HCT116 (cell line): ENCODE data around the gene PDZRN4. TPM values are rescaled to one million over a fixed set of nuclear protein-coding genes. Genes with fewer than 3 reads are reported as not detected.

Experiments
- ATAC-seq: fragments of 200-7000 bp; cut with Tn5 transposase; 2 replicates; pipeline ENCODE4 v1.9.1; 2020; ENCODE audit warnings: mild to moderate bottlenecking, moderate library complexity
- BruUV-seq: library from RNA; stranded (reverse); fragments of 400-500 nt; replicated peaks from 2 replicates; lab custom pipeline; 2021; lab: Mats Ljungman, UMichigan
- CTCF ChIA-PET: fragments of 300-600 bp; sonication (Branson Sonifier 250); formaldehyde crosslinking; loops from one replicate; lab custom pipeline; 2021; ENCODE audit warnings: antibody characterized with exemption; lab: Charles Lee
- POLR2A ChIA-PET: fragments of 300-600, 350-600 bp; sonication (Branson Sonifier 250); formaldehyde crosslinking; loops from one replicate; lab custom pipeline; 2021; ENCODE audit warnings: antibody characterized with exemption; lab: Charles Lee
- RAD21 ChIA-PET, 2 experiments: fragments of 300-600 bp; sonication (Branson Sonifier 250); formaldehyde crosslinking; loops; one replicate each; lab custom pipeline; 2023; ENCODE audit warnings: low total read pairs in 2 of 2; ENCODE audit not compliant: uncharacterized antibody in 2 of 2, unreplicated experiment in 2 of 2, low non-redundant PET in 1 of 2; lab: Charles Lee
- DNase-seq: peaks from one replicate; pipeline ENCODE4 v3.0.0-alpha.2; 2010; ENCODE audit warnings: low read depth, low spot score
- H2AFZ ChIP-seq: fragments of 200-600 bp; shearing (Covaris generic), sonication (generic); 2 replicates; pipeline ENCODE4 v1.6.1; 2017; ENCODE audit warnings: low read depth, mixed run types, mixed read lengths, antibody characterized with exemption, low read length; ENCODE audit not compliant: poor library complexity, severe bottlenecking
- H3K27ac ChIP-seq: 2 replicates; pipeline ENCODE4 v1.5.1; 2012; ENCODE audit warnings: low read depth, low read length
- H3K27me3 ChIP-seq: fragments of 200-600 bp; sonication (generic); 2 replicates; pipeline ENCODE4 v1.6.1; 2016; ENCODE audit warnings: mixed run types, low read length, mixed read lengths; ENCODE audit not compliant: insufficient read depth
- H3K36me3 ChIP-seq, 2 experiments: fragments of 200-500 bp in 1 of 2; fragments of 200-600 bp in 1 of 2; sonication (Bioruptor generic) in 1 of 2; sonication (generic) in 1 of 2; 2 replicates each; pipeline versions ENCODE4 v1.5.1 to v1.6.1; 2014 to 2016; ENCODE audit warnings: low read length in 2 of 2, inconsistent platforms in 1 of 2, mixed read lengths in 1 of 2, mixed run types in 1 of 2; ENCODE audit not compliant: insufficient read depth in 2 of 2, control insufficient read depth in 1 of 2
- H3K4me1 ChIP-seq, 2 experiments: fragments of 200-600 bp in 1 of 2; sonication (generic) in 1 of 2; 2 replicates each; pipeline versions ENCODE4 v1.5.1 to v1.6.1; 2012 to 2017; ENCODE audit warnings: low read length in 2 of 2, inconsistent platforms in 1 of 2, mild to moderate bottlenecking in 1 of 2, mixed read lengths in 1 of 2, mixed run types in 1 of 2, moderate library complexity in 1 of 2; ENCODE audit not compliant: insufficient read depth in 2 of 2, control insufficient read depth in 1 of 2
- H3K4me2 ChIP-seq: fragments of 200-600 bp; sonication (generic); 2 replicates; pipeline ENCODE4 v1.6.1; 2017; ENCODE audit warnings: mixed run types, low read length, mixed read lengths
- H3K4me3 ChIP-seq, 2 experiments: fragments of 200-600 bp in 1 of 2; sonication (generic) in 1 of 2; replicated peaks in 1 of 2; 2 replicates each; pipeline ENCODE4 v1.5.1; 2011 to 2016; ENCODE audit warnings: low read length in 2 of 2, control low read depth in 1 of 2, low read depth in 1 of 2, mild to moderate bottlenecking in 1 of 2, mixed read lengths in 1 of 2, mixed run types in 1 of 2
- H3K79me2 ChIP-seq: fragments of 200-600 bp; sonication (generic); 2 replicates; pipeline ENCODE4 v1.6.1; 2017; ENCODE audit warnings: mild to moderate bottlenecking, mixed run types, low read length, moderate library complexity, mixed read lengths; ENCODE audit not compliant: insufficient read depth
- H3K9ac ChIP-seq: fragments of 200-600 bp; sonication (generic); 2 replicates; pipeline ENCODE4 v1.6.1; 2016; ENCODE audit warnings: low read length, mixed read lengths
- H3K9me2 ChIP-seq: fragments of 200-600 bp; sonication (generic), shearing (Covaris generic); 2 replicates; pipeline ENCODE4 v1.6.1; 2017; ENCODE audit warnings: mixed run types, mild to moderate bottlenecking, moderate library complexity; ENCODE audit not compliant: insufficient read depth
- H3K9me3 ChIP-seq, 2 experiments: fragments of 200-500 bp in 1 of 2; fragments of 200-600 bp in 1 of 2; sonication (Bioruptor generic) in 1 of 2; sonication (generic) in 1 of 2; 2 replicates each; pipeline ENCODE4 v1.6.1; 2014 to 2017; ENCODE audit warnings: low read length in 2 of 2, mixed read lengths in 2 of 2, inconsistent platforms in 1 of 2, low read depth in 1 of 2, mild to moderate bottlenecking in 1 of 2, mixed run types in 1 of 2, moderate library complexity in 1 of 2; ENCODE audit not compliant: control insufficient read depth in 1 of 2, insufficient read depth in 1 of 2
- H4K20me1 ChIP-seq: fragments of 200-600 bp; sonication (generic), shearing (Covaris generic); 2 replicates; pipeline ENCODE4 v1.6.1; 2017; ENCODE audit warnings: mixed run types, mild to moderate bottlenecking, moderate library complexity; ENCODE audit not compliant: insufficient read depth
- CBX3 ChIP-seq: IDR thresholded peaks from 2 replicates; pipeline ENCODE4 v1.6.1; 2012; ENCODE audit warnings: low read depth
- CEBPB ChIP-seq: IDR thresholded peaks from 2 replicates; pipeline ENCODE4 v1.6.1; 2012; ENCODE audit warnings: low read depth
- EGR1 ChIP-seq: IDR thresholded peaks from 2 replicates; pipeline ENCODE4 v1.6.1; 2012; ENCODE audit warnings: low read depth
- EZH2phosphoT487 ChIP-seq: fragments of 200-600 bp; IDR thresholded peaks from 2 replicates; pipeline ENCODE4 v1.6.1; 2018; ENCODE audit warnings: antibody characterized with exemption, borderline replicate concordance
- FOSL1 ChIP-seq: IDR thresholded peaks from 2 replicates; pipeline ENCODE4 v1.6.1; 2012; ENCODE audit warnings: low read depth
- JUND ChIP-seq: IDR thresholded peaks from 2 replicates; pipeline ENCODE4 v1.6.1; 2012
- POLR2A ChIP-seq: IDR thresholded peaks from 2 replicates; pipeline ENCODE4 v1.7.0; 2011; ENCODE audit warnings: borderline replicate concordance; ENCODE audit not compliant: insufficient read depth, insufficient read length; ENCODE audit errors: extremely low read depth
- POLR2AphosphoS5 ChIP-seq: IDR thresholded peaks from 2 replicates; pipeline ENCODE4 v1.6.1; 2011; ENCODE audit warnings: mild to moderate bottlenecking, low read depth, low read length, moderate library complexity
- SIN3A ChIP-seq: IDR thresholded peaks from 2 replicates; pipeline ENCODE4 v1.6.1; 2012; ENCODE audit warnings: low read depth
- SRF ChIP-seq: IDR thresholded peaks from 2 replicates; pipeline ENCODE4 v1.6.1; 2012; ENCODE audit warnings: low read depth
- TCF7L2 ChIP-seq: IDR thresholded peaks from 2 replicates; pipeline ENCODE4 v1.7.0; 2011; ENCODE audit warnings: borderline replicate concordance, inconsistent platforms; ENCODE audit not compliant: insufficient read depth, insufficient read length; ENCODE audit errors: extremely low read depth
- YY1 ChIP-seq: IDR thresholded peaks from 2 replicates; pipeline ENCODE4 v1.6.1; 2011; ENCODE audit warnings: low read length, low read depth, moderate library complexity, mild to moderate bottlenecking; ENCODE audit not compliant: insufficient replicate concordance; ENCODE audit errors: extremely low read depth
- ZFX ChIP-seq: fragments of 450-650 bp; IDR thresholded peaks from 2 replicates; pipeline ENCODE4 v1.6.1; 2017
- ZNF274 ChIP-seq: fragments of 200-500 bp; sonication (Bioruptor generic); IDR thresholded peaks from 2 replicates; pipeline ENCODE4 v1.6.1; 2014; ENCODE audit warnings: mild to moderate bottlenecking, low read depth, low read length, inconsistent platforms
- intact Hi-C: fragments of 100-400 bp; cut with micrococcal nuclease; formaldehyde crosslinking; loops from 2 replicates; pipeline ENCODE4 v1.10.0; 2022
- total RNA-seq: library from RNA; stranded (reverse); gene quantifications from one replicate; pipeline ENCODE4 v1.2.1, GENCODE V29; 2021; ENCODE audit not compliant: unreplicated experiment
- TF ChIP-seq, protein P1 (sequence below), 3 experiments: fragments of 200-600 bp in 1 of 3; sonication (generic) in 1 of 3; IDR thresholded peaks in 2 of 3; conservative IDR thresholded peaks in 1 of 3; 2 replicates each; pipeline ENCODE4 v1.5.1; 2012 to 2017; ENCODE audit warnings: low read depth in 2 of 3, low read length in 2 of 3, antibody characterized with exemption in 1 of 3, borderline replicate concordance in 1 of 3, control low read depth in 1 of 3, mild to moderate bottlenecking in 1 of 3, mixed read lengths in 1 of 3, mixed run types in 1 of 3, moderate library complexity in 1 of 3; ENCODE audit not compliant: insufficient read depth in 1 of 3
- TF ChIP-seq, protein P2 (sequence below): IDR thresholded peaks from 2 replicates; pipeline ENCODE4 v1.6.1; 2011; ENCODE audit warnings: mild to moderate bottlenecking, low read length, moderate library complexity; ENCODE audit not compliant: insufficient replicate concordance; ENCODE audit errors: extremely low read depth

The PDZRN4 gene
- total RNA-seq, 1 experiment from 2014 or later: not detected

DNA sequence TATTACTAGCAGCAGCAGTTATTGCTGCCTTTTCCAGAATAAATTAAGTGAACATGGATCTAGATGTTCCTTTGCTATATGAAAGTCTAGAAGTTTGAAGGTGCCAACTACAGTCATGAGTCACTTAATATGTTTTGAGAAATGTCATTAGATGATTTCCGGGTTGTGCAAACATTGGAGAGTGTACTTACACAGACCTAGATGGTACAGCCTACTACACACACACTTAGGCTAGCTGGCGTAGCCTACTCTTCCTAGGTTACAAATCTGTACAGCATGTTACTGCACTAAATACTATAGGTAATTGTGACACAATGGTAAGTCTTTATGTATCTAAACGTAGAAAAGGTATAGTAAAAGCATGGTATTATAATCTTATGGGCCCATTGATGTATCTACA, 368.1 kb downstream of the PDZRN4 start (continued):
- TF ChIP-seq ZNF274 (no peak), JUND (no peak), SRF (no peak), FOSL1 (no peak)

DNA sequence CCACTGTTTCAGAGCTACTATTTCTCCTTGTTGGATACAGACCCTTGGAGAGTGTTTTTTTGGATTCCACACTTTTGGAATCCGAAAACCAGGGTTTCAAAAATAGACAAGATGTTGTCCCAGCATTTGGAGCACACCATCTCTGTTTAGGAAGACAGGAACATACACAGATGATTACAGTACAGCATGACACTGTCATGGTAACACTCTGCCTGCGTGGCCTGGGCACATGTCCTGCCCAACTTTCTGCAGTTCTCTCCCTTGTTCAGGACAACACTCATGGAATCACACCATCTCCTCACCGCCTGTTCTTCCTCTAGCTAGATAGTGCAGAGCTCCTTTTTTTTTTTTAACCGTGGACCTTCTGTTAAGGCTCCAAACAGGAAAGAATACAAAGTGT, 369.2 kb downstream of the PDZRN4 start:
- CTCF ChIA-PET: no interaction called here
- H3K36me3 ChIP-seq: no peaks in the 10 kb centered on the region
- TF ChIP-seq ZFX (no peak), POLR2AphosphoS5 (no peak), EGR1 (no peak)
- H3K27me3 ChIP-seq: no peaks in the 10 kb centered on the region
- no peaks in the 10 kb centered on the region for H3K4me1 ChIP-seq
- POLR2A ChIA-PET: no interaction called here
- intact Hi-C loops: no loop called here
- RAD21 ChIA-PET: no interaction called here
- no peak overlapping the region for H2AFZ ChIP-seq
- no peaks in the 10 kb centered on the region for H3K79me2 ChIP-seq
- H3K9me2 ChIP-seq: no peaks in the 10 kb centered on the region
- no peaks in the 10 kb centered on the region for H3K9me3 ChIP-seq
- H3K9ac ChIP-seq: no peak overlapping the region
- H3K4me2 ChIP-seq: no peak overlapping the region
- ATAC-seq (no peak), DNase-seq (no peak)
- no TSS peak for BruUV-seq
- no peaks in the 10 kb centered on the region for H4K20me1 ChIP-seq
- H3K27ac ChIP-seq: no peak overlapping the region
- no peak overlapping the region for H3K4me3 ChIP-seq

DNA sequence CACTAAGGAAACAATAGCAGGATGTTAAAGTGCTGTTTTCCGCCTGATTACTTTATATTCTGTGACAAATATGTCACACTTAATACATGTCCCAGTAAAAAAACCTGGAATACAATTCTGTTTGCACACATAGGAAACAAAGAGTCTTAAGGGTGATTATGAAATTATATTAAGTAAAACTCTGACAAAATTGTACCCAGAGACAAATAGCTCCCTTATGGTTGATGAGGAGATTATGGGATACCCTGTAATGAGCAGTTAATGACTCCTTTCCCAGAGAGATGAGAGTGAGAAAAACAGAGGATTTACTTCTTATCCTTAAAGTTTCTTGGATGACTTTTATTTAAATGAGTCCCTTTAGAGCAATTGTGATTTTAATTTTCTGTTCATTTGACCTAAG, 370.6 kb downstream of the PDZRN4 start:
- Histone ChIP-seq H3K36me3 (no peaks in the 10 kb centered on the region), H3K79me2 (no peaks in the 10 kb centered on the region), H3K9me2 (no peaks in the 10 kb centered on the region), H3K9me3 (no peaks in the 10 kb centered on the region), H3K4me3 (no peak overlapping the region), H2AFZ (no peak overlapping the region), H3K27me3 (no peaks in the 10 kb centered on the region), H3K9ac (no peak overlapping the region), H4K20me1 (no peaks in the 10 kb centered on the region), H3K4me2 (no peak overlapping the region), H3K27ac (no peak overlapping the region), H3K4me1 (no peaks in the 10 kb centered on the region)
- no peak for ATAC-seq
- RAD21 ChIA-PET: no interaction called here
- CTCF ChIA-PET: no interaction called here
- intact Hi-C loops: no loop called here
- POLR2A ChIA-PET: no interaction called here
- TF ChIP-seq, protein P1, sequence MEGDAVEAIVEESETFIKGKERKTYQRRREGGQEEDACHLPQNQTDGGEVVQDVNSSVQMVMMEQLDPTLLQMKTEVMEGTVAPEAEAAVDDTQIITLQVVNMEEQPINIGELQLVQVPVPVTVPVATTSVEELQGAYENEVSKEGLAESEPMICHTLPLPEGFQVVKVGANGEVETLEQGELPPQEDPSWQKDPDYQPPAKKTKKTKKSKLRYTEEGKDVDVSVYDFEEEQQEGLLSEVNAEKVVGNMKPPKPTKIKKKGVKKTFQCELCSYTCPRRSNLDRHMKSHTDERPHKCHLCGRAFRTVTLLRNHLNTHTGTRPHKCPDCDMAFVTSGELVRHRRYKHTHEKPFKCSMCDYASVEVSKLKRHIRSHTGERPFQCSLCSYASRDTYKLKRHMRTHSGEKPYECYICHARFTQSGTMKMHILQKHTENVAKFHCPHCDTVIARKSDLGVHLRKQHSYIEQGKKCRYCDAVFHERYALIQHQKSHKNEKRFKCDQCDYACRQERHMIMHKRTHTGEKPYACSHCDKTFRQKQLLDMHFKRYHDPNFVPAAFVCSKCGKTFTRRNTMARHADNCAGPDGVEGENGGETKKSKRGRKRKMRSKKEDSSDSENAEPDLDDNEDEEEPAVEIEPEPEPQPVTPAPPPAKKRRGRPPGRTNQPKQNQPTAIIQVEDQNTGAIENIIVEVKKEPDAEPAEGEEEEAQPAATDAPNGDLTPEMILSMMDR (IDR thresholded peaks at IDR 0.05 in 2 of 3, conservative IDR thresholded peaks at IDR 0.05 in 1 of 3; ENCODE audit: borderline replicate concordance in 1 of 3, insufficient read depth in 1 of 3, low read depth in 2 of 3, low read length in 2 of 3): no peak
- no peak for TF ChIP-seq POLR2A
- TF ChIP-seq FOSL1: no peak
- no peak for TF ChIP-seq TCF7L2
- TF ChIP-seq ZNF274: no peak
- no peak for TF ChIP-seq CEBPB
- TF ChIP-seq ZFX: no peak
- TF ChIP-seq YY1: no peak
- TF ChIP-seq, protein P2, sequence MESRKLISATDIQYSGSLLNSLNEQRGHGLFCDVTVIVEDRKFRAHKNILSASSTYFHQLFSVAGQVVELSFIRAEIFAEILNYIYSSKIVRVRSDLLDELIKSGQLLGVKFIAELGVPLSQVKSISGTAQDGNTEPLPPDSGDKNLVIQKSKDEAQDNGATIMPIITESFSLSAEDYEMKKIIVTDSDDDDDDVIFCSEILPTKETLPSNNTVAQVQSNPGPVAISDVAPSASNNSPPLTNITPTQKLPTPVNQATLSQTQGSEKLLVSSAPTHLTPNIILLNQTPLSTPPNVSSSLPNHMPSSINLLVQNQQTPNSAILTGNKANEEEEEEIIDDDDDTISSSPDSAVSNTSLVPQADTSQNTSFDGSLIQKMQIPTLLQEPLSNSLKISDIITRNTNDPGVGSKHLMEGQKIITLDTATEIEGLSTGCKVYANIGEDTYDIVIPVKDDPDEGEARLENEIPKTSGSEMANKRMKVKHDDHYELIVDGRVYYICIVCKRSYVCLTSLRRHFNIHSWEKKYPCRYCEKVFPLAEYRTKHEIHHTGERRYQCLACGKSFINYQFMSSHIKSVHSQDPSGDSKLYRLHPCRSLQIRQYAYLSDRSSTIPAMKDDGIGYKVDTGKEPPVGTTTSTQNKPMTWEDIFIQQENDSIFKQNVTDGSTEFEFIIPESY: no peak
- TF ChIP-seq SIN3A: no peak
- TF ChIP-seq EZH2phosphoT487: no peak
- no peak for TF ChIP-seq CBX3
- DNase-seq: no peak
- no TSS peak for BruUV-seq
